Neuronal stem cell (in vitro differentiated cells): Measurements from ENCODE around the gene HARS2.
"Not testable (repeated sequence)": the region's sequence is repeated elsewhere in the genome, so short reads cannot be mapped to it uniquely, and the experiment has no call there.

ENCODE experiments used
- DNase-seq: peaks from one replicate; pipeline ENCODE4 v3.0.0-alpha.2; 2013; ENCODE audit warnings: low spot score
- H2AFZ ChIP-seq: one replicate; pipeline ENCODE4 v1.6.1; 2013; ENCODE audit warnings: mild to moderate bottlenecking, low read length, inconsistent platforms
- H2AK5ac ChIP-seq: 2 replicates; pipeline ENCODE4 v1.6.1; 2013; ENCODE audit warnings: low read depth, mild to moderate bottlenecking, inconsistent platforms, low read length, moderate library complexity, mixed read lengths
- H2BK120ac ChIP-seq: 2 replicates; pipeline ENCODE4 v1.6.1; 2013; ENCODE audit warnings: low read depth, mild to moderate bottlenecking, inconsistent platforms, low read length, moderate library complexity, mixed read lengths
- H2BK12ac ChIP-seq: one replicate; pipeline ENCODE4 v1.6.1; 2013; ENCODE audit warnings: low read length, inconsistent platforms
- H2BK15ac ChIP-seq: 2 replicates; pipeline ENCODE4 v1.6.1; 2013; ENCODE audit warnings: mild to moderate bottlenecking, low read length, inconsistent platforms, mixed read lengths
- H2BK5ac ChIP-seq: one replicate; pipeline ENCODE4 v1.6.1; 2013; ENCODE audit warnings: inconsistent platforms, mild to moderate bottlenecking, low read length, moderate library complexity
- H3K14ac ChIP-seq: one replicate; pipeline ENCODE4 v1.6.1; 2013; ENCODE audit warnings: low read length, inconsistent platforms
- H3K18ac ChIP-seq: 2 replicates; pipeline ENCODE4 v1.6.1; 2013; ENCODE audit warnings: low read length, inconsistent platforms
- H3K23ac ChIP-seq: 2 replicates; pipeline ENCODE4 v1.6.1; 2013; ENCODE audit warnings: low read depth, mild to moderate bottlenecking, mixed read lengths, low read length, inconsistent platforms; ENCODE audit not compliant: poor library complexity
- H3K27ac ChIP-seq: replicated peaks from 3 replicates; pipeline ENCODE4 v1.5.1; 2013; ENCODE audit warnings: low read length, inconsistent platforms
- H3K27me3 ChIP-seq, 3 experiments: 2 replicates each; pipeline ENCODE4 v1.6.1; 2013; ENCODE audit warnings: low read length in 3 of 3, mild to moderate bottlenecking in 2 of 3, inconsistent platforms in 1 of 3, low read depth in 1 of 3, mixed read lengths in 1 of 3, moderate library complexity in 1 of 3; ENCODE audit not compliant: control insufficient read depth in 3 of 3, insufficient read depth in 3 of 3
- H3K36me3 ChIP-seq, 2 donors: replicated peaks in 1 of 2; 2 replicates each; pipeline ENCODE4 v1.6.1; 2013; ENCODE audit warnings: low read length in 2 of 2; ENCODE audit not compliant: control insufficient read depth in 2 of 2, insufficient read depth in 2 of 2
- H3K4ac ChIP-seq: 2 replicates; pipeline ENCODE4 v1.6.1; 2013; ENCODE audit warnings: inconsistent platforms, mild to moderate bottlenecking, low read length, moderate library complexity
- H3K4me1 ChIP-seq, 2 donors: 1 replicate in 1 of 2; 2 replicates in 1 of 2; pipeline ENCODE4 v1.6.1; 2013; ENCODE audit warnings: low read length in 2 of 2, low read depth in 1 of 2; ENCODE audit not compliant: control insufficient read depth in 2 of 2, insufficient read depth in 1 of 2
- H3K4me2 ChIP-seq: one replicate; pipeline ENCODE4 v1.6.1; 2013; ENCODE audit warnings: mild to moderate bottlenecking, low read length, inconsistent platforms; ENCODE audit not compliant: insufficient read depth, poor library complexity, severe bottlenecking
- H3K4me3 ChIP-seq, 2 donors: 2 replicates each; pipeline ENCODE4 v1.5.1; 2013; ENCODE audit warnings: low read length in 2 of 2, mild to moderate bottlenecking in 2 of 2, inconsistent platforms in 1 of 2, moderate library complexity in 1 of 2
- H3K79me1 ChIP-seq: one replicate; pipeline ENCODE4 v1.6.1; 2013; ENCODE audit warnings: low read depth, mild to moderate bottlenecking, inconsistent platforms, low read length, moderate library complexity
- H3K9ac ChIP-seq: one replicate; pipeline ENCODE4 v1.6.1; 2013; ENCODE audit warnings: mild to moderate bottlenecking, low read depth, low read length, inconsistent platforms; ENCODE audit not compliant: poor library complexity
- H3K9me3 ChIP-seq, 2 donors: replicated peaks in 1 of 2; 2 replicates each; pipeline versions ENCODE3 to v1.6.1; 2013; ENCODE audit warnings: low read length in 2 of 2, mild to moderate bottlenecking in 2 of 2, inconsistent platforms in 1 of 2, low read depth in 1 of 2, mixed read lengths in 1 of 2, moderate library complexity in 1 of 2; ENCODE audit not compliant: control insufficient read depth in 2 of 2, insufficient read depth in 1 of 2
- H4K8ac ChIP-seq: one replicate; pipeline ENCODE4 v1.6.1; 2013; ENCODE audit warnings: low read depth, mild to moderate bottlenecking, inconsistent platforms, low read length, moderate library complexity
- H4K91ac ChIP-seq: one replicate; pipeline ENCODE4 v1.6.1; 2013; ENCODE audit warnings: low read length, low read depth, mild to moderate bottlenecking, inconsistent platforms; ENCODE audit not compliant: poor library complexity
- WGBS, 2 donors: extraction: QIAGEN DNeasy Blood & Tissue Kit; methylation state at CpG; one replicate each; pipeline ENCODE4 v1.1.7; 2013; ENCODE audit warnings: missing lambda C conversion rate in 2 of 2, mixed read lengths in 1 of 2; ENCODE audit not compliant: insufficient read length in 2 of 2, insufficient replicate concordance in 1 of 2; ENCODE audit errors: extremely low coverage in 2 of 2; 5-methylcytosine and 5-hydroxymethylcytosine counted together

The HARS2 gene

GRCh38 chr5:140664359-140665119, 26.7 kb upstream of the HARS2 start, which contains the start of gene WDR55:
Gene WDR55, plus strand, starts transcription at chr5:140664904. Its CDS starts 9 bp downstream, at chr5:140664913.
- H2BK12ac ChIP-seq: peak within 1 kb of the TSS; percentile 77
- no peaks in the 10 kb centered on the region for H3K9me3 ChIP-seq
- H3K4me1 ChIP-seq: peaks cover 0 to 2% of the 10 kb centered on the region in 2 donors
- H3K14ac ChIP-seq: peak within 1 kb of the TSS; percentile 78
- H3K9ac ChIP-seq: peak within 1 kb of the TSS; percentile 93
- peak within 1 kb of the TSS; percentile 95 for H3K18ac ChIP-seq
- no peaks in the 10 kb centered on the region for H3K79me1 ChIP-seq
- H3K27me3 ChIP-seq: no peaks in the 10 kb centered on the region
- peaks cover 36 to 71% of the 10 kb centered on the region in 2 donors for H3K36me3 ChIP-seq
- no peak within 1 kb of the TSS for H4K91ac ChIP-seq
- H4K8ac ChIP-seq: no peak within 1 kb of the TSS
- peak within 1 kb of the TSS; percentile 84 for H2BK15ac ChIP-seq
- peak within 1 kb of the TSS; percentile 63 for H3K27ac ChIP-seq
- no peak within 1 kb of the TSS for H2BK5ac ChIP-seq
- H2AK5ac ChIP-seq: no peak within 1 kb of the TSS
- WGBS, 2 donors: no CpG with 5 or more reads among the region's 54 CpGs
- DNase-seq: peak; percentile 86
- peak within 1 kb of the TSS; percentile 86 for H2AFZ ChIP-seq
- no peak within 1 kb of the TSS for H2BK120ac ChIP-seq
- peak within 1 kb of the TSS; percentile 90 for H3K4me2 ChIP-seq
- peak within 1 kb of the TSS; percentile 90 for H3K23ac ChIP-seq
- H3K4me3 ChIP-seq: peak within 1 kb of the TSS; percentile 89 to 95
- H3K4ac ChIP-seq: no peak within 1 kb of the TSS

GRCh38 chr5:140671035-140671434, 20.2 kb upstream of the HARS2 start:
- H3K9me3 ChIP-seq, H2AK5ac ChIP-seq, H3K9ac ChIP-seq, H3K18ac ChIP-seq, H3K27ac ChIP-seq, H3K4me1 ChIP-seq, H2BK5ac ChIP-seq, H3K79me1 ChIP-seq, H3K27me3 ChIP-seq, H4K91ac ChIP-seq, H3K4me2 ChIP-seq, H3K4ac ChIP-seq, DNase-seq, H2BK120ac ChIP-seq, H3K4me3 ChIP-seq, H2AFZ ChIP-seq, H2BK12ac ChIP-seq, H3K23ac ChIP-seq, H2BK15ac ChIP-seq, H4K8ac ChIP-seq, H3K14ac ChIP-seq: not testable (repeated sequence)
- peaks cover 42 to 87% of the 10 kb centered on the region in 2 donors for H3K36me3 ChIP-seq
- WGBS, 2 donors: no CpG with 5 or more reads among the region's 4 CpGs

GRCh38 chr5:140671472-140672125, 19.7 kb upstream of the HARS2 start:
- H2AFZ ChIP-seq: no peak overlapping the region
- H3K4ac ChIP-seq: no peak overlapping the region
- no peak overlapping the region for H2BK5ac ChIP-seq
- no peak overlapping the region for H3K23ac ChIP-seq
- H2BK120ac ChIP-seq: no peak overlapping the region
- no CpG with 5 or more reads among the region's 7 CpGs for WGBS, 2 donors
- H3K9me3 ChIP-seq: no peaks in the 10 kb centered on the region
- H3K36me3 ChIP-seq: peaks cover 45 to 92% of the 10 kb centered on the region in 2 donors
- no peak overlapping the region for H3K27ac ChIP-seq
- H2BK12ac ChIP-seq: no peak overlapping the region
- H3K4me1 ChIP-seq: no peaks in the 10 kb centered on the region
- no peak overlapping the region for H4K8ac ChIP-seq
- H3K14ac ChIP-seq: no peak overlapping the region
- DNase-seq: no peak
- no peak overlapping the region for H4K91ac ChIP-seq
- no peaks in the 10 kb centered on the region for H3K27me3 ChIP-seq
- no peak overlapping the region for H3K4me2 ChIP-seq
- H2BK15ac ChIP-seq: no peak overlapping the region
- no peak overlapping the region for H3K18ac ChIP-seq
- no peak overlapping the region for H3K4me3 ChIP-seq
- H2AK5ac ChIP-seq: no peak overlapping the region
- H3K79me1 ChIP-seq: no peaks in the 10 kb centered on the region
- no peak overlapping the region for H3K9ac ChIP-seq

GRCh38 chr5:140672455-140673186, 18.6 kb upstream of the HARS2 start:
- no peaks in the 10 kb centered on the region for H3K9me3 ChIP-seq
- no peak overlapping the region for H3K4ac ChIP-seq
- H3K79me1 ChIP-seq: no peaks in the 10 kb centered on the region
- no peak overlapping the region for H2AFZ ChIP-seq
- no peak overlapping the region for H3K9ac ChIP-seq
- no peak overlapping the region for H2BK15ac ChIP-seq
- H3K18ac ChIP-seq: no peak overlapping the region
- H3K14ac ChIP-seq: no peak overlapping the region
- H3K36me3 ChIP-seq: peaks cover 55 to 92% of the 10 kb centered on the region in 2 donors
- H4K8ac ChIP-seq: no peak overlapping the region
- DNase-seq: no peak
- H3K4me1 ChIP-seq: no peaks in the 10 kb centered on the region
- no CpG with 5 or more reads among the region's 70 CpGs for WGBS, 2 donors
- no peak overlapping the region for H3K23ac ChIP-seq
- no peak overlapping the region for H2BK120ac ChIP-seq
- H2AK5ac ChIP-seq: no peak overlapping the region
- peak overlapping the region in 1 of 2 donors; percentile 25 for H3K4me3 ChIP-seq
- no peak overlapping the region for H3K27ac ChIP-seq
- peak overlapping the region; percentile 15 for H3K4me2 ChIP-seq
- H3K27me3 ChIP-seq: no peaks in the 10 kb centered on the region
- H2BK12ac ChIP-seq: no peak overlapping the region
- H2BK5ac ChIP-seq: peak overlapping the region; percentile 43
- H4K91ac ChIP-seq: no peak overlapping the region
